GM13977 (cell line): ENCODE results near the gene LGMN.

Experiments
- DNase-seq: peaks from one replicate; pipeline ENCODE4 v3.0.0; 2012; ENCODE audit warnings: low spot score
- CTCF ChIP-seq: IDR thresholded peaks from 2 replicates; pipeline ENCODE4 v1.5.1; 2012; ENCODE audit warnings: mild to moderate bottlenecking, control low read depth; ENCODE audit not compliant: insufficient read depth; ENCODE audit errors: extremely low read depth, missing control alignments
- in situ Hi-C: fragments of 300-500 bp; cut with MboI; formaldehyde crosslinking; loops from one replicate; pipeline ENCODE4 v1.12.0; 2022; ENCODE audit warnings: low sequenced_read_pairs, low pct_unique_long_range_greater_than_20kb, mixed read lengths, inconsistent platforms; ENCODE audit not compliant: unreplicated experiment

LGMN gene

DNA sequence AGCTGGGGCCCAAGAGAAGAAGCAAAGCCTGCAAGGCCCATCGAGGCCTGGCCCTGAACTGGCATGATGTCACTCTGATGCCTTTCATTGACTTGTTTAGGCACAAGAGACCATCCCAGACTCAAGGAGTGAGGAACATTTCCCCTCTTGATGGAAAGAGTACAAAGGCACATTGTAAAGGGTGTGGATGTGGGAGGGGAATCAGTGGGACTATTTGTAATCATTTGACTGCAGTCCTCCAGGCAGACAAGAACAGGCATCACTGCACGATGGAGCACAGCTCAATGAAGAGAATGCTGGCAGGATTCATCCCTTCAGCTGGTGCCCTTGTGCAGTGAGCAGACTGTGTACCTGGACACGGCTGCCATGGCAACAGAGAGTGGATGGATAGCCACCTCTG lies 87.9 kb downstream of the LGMN start:
- DNase-seq, result no peak
- in situ Hi-C loops, result no loop called here
- TF ChIP-seq CTCF, result no peak

GRCh38 chr14:92659765-92660561 lies 88.5 kb downstream of the LGMN start:
- no peak for DNase-seq
- in situ Hi-C loops, result no loop called here
- TF ChIP-seq CTCF, result no peak

DNA sequence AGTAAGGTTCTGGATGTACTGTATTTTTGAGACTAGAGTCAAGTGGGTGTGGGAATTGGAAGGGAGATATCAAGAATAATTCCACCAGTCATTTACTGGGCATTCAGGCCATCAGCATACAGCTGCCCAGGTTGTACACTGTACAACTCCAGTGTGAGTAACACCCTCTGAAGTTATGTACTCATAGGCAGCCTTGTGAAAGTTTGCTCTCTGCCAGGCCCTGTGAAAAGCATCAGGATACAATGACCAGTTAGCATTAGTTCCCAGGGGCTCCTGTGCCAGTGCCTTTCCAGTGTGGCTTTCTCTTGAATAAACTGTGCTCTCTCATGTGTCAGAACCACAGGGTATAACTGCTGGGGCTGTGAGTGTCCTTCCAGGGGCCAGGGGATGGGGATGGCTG lies 89.7 kb downstream of the LGMN start:
- TF ChIP-seq CTCF, result no peak
- no peak for DNase-seq
- in situ Hi-C loops, result no loop called here

DNA sequence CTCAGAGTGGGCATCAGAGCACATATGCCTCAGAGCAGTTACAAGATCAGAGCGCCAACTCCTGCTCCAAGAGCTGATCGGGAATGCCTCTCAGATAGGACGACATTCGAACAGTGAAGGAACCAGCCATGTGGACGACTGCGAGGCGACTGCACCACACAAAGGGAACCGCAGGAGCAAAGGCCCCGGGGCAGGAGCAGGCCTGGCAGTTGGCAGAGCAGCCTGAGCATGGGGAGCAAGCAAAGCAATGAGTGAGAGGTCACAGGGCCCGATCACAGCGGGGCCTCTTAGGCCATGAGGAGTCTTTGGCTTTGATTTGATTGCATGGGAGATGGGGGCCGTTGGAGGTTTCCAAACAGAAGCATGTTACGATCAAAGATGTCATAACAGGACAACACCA lies 90.3 kb downstream of the LGMN start:
- in situ Hi-C loops, result no loop called here
- DNase-seq, result no peak
- no peak for TF ChIP-seq CTCF

DNA sequence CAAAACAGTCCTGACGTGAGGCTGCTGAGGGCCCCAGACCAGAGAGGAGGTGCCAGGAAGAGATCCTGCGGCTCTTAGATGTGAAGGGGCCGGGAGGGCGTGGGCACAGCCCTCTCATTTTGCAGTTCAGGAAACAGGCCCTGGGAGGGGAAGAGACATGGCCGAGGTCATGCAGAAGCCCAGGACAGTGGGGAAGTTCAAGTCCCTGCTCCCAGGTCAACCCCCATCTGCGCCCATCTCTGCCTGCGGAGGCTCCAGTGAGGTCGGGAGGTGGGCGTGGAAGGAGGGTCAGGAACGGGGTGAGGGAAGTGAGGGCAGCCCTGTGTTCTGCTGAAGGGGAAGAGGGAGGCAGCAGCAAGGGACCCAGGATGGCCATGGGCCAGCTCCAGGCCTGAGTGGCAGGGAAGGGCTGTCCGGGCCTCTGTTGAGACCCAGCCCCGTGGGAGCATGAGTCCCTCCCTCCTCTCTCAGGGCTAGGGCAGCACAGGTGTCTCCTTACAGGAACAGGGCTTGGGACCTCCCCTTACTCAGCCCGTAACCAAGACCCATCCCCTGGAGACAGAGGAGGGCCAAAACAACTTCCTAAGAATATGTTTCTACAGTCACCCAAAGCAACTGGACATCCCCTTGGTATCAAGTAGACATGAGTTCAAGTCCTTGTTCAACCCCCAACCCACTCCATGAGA lies 90.8 kb downstream of the LGMN start:
- no peak for DNase-seq
- TF ChIP-seq CTCF, result no peak
- in situ Hi-C loops, result no loop called here

DNA sequence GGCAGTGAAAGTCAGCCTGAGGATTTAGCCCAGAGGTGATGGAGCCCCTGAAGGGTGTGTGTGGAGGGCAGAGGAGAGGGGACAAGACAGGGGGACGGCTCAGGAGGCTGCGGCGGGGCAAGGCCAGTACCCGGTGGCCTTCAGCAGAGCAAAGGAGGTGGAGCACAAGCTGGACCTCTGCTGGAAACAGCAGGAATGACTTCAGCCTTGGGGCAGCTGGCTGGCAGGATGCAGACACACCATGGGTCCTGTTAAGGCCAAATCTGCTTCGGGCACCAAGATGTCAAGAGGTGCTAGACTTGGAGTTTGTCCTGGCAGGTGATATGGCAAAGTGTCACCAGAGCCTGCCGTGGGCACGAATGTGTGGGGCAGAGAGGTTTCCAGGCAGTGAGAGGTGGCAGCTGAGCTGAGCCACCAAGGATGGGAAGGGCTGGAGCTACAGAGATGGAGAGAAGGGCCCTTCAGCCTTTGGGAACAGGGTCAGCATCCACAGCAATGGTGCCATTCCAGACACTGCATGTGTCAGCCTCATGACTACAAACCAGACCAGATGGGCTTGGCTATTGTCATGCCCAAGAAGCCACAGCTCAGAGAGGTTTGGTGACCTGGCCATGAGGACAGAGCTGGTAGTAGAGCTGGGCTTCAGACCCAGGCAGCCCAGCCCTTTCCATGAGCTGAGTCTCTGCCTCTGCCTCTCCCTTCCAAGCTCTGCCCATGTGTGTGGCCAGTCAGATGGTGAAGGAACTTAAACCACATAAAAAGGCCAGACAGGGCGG lies 91.9 kb downstream of the LGMN start:
- in situ Hi-C loops, result no loop called here
- no peak for TF ChIP-seq CTCF
- DNase-seq, result no peak
